Testis (tissue), 2 donors: ENCODE results near the gene WSB1.

Experiments
- POLR2A ChIP-seq: fragments of 450-650 bp; IDR thresholded peaks from one replicate; pipeline ENCODE4 v1.6.1; 2017; ENCODE audit warnings: antibody characterized with exemption, mild to moderate bottlenecking, moderate library complexity
- TF ChIP-seq, protein P1 (sequence below), 3 experiments: fragments of 450-650 bp in 2 of 3; fragments of 200-600 bp in 1 of 3; sonication (generic) in 1 of 3; IDR thresholded peaks; one replicate each; pipeline ENCODE4 v1.5.1; 2016 to 2019; ENCODE audit warnings: antibody characterized with exemption in 3 of 3, mild to moderate bottlenecking in 2 of 3, moderate library complexity in 1 of 3

GRCh38 chr17:27345141-27345904 lies 51.4 kb downstream of the WSB1 start:
- TF ChIP-seq, protein P1, sequence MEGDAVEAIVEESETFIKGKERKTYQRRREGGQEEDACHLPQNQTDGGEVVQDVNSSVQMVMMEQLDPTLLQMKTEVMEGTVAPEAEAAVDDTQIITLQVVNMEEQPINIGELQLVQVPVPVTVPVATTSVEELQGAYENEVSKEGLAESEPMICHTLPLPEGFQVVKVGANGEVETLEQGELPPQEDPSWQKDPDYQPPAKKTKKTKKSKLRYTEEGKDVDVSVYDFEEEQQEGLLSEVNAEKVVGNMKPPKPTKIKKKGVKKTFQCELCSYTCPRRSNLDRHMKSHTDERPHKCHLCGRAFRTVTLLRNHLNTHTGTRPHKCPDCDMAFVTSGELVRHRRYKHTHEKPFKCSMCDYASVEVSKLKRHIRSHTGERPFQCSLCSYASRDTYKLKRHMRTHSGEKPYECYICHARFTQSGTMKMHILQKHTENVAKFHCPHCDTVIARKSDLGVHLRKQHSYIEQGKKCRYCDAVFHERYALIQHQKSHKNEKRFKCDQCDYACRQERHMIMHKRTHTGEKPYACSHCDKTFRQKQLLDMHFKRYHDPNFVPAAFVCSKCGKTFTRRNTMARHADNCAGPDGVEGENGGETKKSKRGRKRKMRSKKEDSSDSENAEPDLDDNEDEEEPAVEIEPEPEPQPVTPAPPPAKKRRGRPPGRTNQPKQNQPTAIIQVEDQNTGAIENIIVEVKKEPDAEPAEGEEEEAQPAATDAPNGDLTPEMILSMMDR (IDR thresholded peaks at IDR 0.05): no peak
- TF ChIP-seq POLR2A: no peak
